Effector CD4-positive, alpha-beta T cell (primary cell): ENCODE measurements around the gene LMNA.

Source experiments
- DNase-seq: peaks from one replicate; pipeline ENCODE4 v3.0.0-alpha.2; 2020

Gene LMNA

DNA sequence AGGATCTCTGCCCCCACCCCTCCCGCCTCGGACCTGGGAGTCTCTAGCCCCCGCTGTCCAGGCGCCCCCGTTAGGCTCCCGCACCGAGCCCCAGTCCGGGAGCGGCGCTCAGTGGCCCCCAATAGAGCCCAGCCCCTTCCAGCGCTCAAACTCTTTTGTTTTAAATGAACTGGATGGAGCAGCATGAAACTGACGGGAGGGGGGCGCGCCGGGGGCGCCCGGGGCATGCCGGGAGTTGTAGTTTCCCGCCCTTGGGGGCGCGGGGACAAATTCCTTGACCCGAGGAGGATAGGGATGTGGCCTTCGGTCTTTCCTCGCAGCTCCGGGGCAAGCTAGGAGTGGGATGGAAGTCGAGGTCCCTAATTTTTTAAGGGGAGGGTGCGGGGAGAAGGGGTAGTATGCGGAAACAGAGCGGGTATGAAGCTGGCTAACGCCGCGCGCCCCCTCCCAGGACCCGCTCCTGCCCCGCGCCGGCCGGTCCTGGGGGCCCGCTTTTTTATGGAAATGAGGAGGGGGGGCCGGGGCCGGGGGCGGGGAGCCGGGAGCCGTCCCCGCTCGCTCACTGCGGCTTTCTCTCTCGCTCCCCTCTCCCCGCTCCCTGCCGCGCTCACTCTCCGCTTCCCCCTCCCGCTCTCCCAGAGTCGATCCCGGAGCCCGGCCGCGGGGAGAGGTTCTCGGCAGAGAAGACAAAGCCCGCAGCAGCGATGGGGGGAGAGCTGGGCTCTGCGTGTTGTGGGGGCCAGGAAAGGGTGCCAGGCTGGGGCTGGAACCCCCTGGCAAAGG, 32.0 kb upstream of the LMNA start, which contains the start of gene MEX3A:
Gene MEX3A (minus strand): TSS at position 157 of the 783 bp plus-strand sequence. CDS start 467 bp downstream, outside the sequence.
- DNase-seq: peak; percentile 54

DNA sequence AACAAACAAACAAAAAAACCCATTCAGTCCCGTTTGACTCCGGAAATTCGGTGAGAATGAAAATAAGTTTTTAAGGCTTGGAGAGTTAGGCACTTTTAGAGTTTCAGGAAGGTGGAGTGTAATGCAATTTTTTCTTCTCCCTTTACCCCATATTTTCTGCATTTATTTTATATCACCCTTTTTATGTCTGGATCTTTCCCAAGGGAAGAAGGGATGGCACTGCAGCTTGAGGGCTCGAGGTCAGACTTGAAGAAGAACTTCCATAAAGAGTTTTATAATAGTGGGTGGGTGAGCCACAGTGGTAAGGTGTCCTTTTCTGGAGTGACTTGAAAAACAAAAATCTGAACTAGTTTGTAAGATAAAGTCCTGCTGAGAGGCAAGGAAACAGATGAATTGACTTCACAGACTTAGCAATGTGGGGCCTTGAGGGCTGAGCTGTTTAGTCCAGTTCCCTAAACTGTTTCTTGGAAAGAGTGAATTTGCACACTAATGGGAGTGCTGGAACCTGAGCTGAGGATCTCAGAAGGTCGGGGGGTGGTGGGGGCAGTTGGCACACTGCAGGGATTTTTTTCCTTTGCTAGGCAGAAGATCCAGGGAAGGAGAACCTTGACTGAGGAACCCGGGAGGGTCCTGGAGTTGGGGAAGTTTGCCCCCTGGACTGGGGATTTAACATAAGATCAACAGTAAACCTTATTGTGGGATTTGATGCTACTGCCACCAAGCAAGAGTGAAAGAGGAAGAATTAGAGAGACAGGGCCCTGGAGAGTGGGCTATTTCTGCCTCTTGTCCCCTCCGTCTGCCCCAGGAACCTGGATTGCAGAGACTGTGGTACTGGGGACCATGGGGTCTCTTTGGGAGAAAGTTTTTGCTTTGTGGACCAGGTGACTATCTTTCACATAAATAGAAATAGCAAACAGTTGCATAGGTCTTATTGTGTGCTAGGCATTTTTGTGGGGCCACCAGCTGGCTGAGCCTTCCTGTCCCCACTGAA, 30.4 kb upstream of the LMNA start:
- DNase-seq: no peak

DNA sequence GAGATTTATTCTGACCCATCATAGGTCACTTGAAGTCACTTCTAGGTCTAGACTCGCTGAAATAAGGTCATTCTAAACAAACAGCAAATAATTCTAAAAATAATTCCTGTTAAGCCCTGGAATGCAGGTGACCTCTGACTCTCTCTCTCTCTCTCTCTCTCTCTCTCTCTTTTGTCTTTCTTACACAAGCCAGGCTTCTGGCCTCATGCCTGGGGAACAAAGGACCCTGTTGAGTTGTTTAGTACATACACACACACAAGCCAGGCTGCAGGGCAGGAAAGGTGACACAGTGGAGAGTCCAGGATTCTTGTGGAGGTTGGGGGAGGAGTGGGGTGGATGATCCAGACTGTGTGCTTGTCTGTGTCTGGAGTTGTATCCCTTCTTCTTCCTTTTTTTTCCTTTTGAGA, 28.3 kb upstream of the LMNA start:
- DNase-seq: no peak

DNA sequence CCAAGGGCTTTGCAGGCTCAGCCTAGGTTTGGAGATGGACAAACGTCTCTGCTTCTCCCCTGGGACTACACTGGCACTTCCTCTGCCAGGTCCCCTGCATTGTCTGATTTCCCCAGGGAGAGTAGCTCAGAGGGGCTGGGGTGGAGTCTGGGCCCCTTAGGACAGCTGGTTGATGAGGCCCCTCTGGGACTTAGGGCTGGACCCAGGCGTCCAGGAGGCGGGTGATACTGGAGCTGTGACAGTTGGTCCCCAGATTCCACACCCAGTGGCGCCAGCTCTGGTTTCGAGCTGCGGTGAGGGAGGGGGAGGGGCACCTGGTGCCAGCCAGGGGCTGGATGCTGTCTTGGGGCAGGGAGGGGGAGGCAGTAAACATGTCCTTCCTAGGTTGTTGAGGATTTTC, 24.8 kb upstream of the LMNA start:
- DNase-seq: no peak

DNA sequence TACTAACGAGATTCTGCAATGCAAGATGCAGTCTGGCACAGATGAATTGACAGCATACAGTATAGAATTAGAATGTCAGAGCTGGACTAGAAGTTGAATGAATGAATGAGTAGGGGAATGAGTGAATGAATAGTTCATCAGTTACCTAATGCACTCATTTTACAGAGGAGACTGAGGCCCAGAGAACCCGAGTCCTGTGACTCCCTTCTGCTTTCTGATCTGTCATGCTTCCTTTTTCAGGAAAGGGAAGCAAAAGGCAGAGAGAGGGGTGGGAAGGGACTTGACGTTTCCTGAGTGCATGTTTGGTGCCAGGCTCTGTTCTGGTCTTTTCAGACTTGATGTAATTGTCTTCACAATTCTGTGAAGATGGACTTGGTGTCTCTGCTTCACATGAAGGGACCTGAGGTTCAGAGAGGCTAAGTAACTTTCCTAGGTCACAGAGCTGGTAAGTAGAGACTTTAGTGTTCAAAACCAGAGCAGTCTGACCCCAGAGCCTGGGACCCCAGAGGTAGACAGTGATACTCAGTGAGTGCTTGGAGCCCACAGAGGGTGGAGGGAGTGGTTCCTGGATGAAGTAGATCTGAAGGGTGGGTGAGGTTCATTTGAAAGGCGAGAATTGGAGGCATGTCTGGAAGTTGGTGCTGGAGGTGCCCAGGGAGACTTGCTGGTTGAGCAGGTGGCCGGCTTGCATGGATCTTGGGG, 24.2 kb upstream of the LMNA start:
- DNase-seq: no peak

DNA sequence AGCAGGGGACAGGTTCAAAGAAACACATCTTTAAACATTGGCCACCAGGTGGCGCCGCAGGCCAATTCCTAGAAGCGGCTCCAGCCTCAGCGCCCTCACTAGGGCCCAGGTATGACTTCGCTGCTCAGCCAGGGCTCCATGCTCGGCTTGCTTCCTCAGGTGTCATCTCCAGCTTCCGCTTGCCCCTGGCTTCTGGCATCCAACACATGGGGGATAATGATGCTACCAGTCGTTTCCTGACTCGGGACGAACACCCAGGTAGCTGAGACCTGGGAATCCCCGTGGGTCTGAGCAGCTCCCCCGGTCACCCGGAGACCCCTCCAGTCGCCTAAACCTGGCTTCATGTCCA, 23.7 kb upstream of the LMNA start:
- peak; percentile 88 for DNase-seq

DNA sequence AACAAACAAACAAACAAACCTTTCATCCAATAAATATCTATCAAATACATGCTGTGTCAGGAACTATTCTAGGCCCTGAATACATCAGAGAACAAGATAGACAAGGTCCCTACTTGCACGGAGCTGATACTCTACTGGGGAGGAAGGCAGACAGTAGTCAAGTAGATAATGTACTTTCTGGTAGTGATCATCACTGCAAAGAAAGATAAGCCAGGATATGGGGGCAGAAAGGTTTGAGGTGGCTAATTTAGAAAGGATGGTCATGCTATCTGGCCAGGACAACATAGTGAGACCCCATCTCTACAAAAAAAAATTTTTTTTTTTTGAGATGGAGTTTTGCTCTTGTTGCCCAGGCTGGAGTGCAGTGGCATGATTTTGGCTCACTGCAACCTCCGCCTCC, 22.9 kb upstream of the LMNA start:
- no peak for DNase-seq

DNA sequence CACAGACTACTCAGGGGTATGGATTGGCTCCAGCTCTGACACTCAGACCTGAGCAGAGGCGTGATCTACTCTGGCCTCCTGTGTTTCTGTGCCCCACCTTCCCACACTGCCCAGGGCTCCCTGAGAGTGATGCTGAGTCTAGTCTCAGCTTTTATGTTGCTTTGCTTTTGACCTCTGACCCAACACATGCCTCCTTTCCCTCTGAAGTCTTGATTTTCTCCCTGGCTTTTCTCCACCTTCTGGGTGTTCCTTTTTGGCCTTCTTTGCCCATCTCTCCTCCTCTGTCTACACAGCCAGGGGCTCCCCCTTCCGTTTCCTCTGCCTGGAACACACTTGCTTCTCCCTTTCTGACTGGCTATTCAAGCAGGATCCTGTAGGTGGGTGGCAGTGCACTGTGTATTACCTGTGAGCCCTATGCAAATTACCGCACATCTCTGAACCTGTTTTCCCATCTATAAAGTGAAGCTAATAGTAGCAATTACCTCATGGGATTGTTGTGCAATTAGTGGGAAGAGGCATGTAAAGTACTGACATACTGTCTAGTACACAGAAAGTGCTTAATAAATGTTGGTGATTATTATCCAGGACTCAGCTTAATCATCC, 18.5 kb upstream of the LMNA start:
- DNase-seq: no peak

DNA sequence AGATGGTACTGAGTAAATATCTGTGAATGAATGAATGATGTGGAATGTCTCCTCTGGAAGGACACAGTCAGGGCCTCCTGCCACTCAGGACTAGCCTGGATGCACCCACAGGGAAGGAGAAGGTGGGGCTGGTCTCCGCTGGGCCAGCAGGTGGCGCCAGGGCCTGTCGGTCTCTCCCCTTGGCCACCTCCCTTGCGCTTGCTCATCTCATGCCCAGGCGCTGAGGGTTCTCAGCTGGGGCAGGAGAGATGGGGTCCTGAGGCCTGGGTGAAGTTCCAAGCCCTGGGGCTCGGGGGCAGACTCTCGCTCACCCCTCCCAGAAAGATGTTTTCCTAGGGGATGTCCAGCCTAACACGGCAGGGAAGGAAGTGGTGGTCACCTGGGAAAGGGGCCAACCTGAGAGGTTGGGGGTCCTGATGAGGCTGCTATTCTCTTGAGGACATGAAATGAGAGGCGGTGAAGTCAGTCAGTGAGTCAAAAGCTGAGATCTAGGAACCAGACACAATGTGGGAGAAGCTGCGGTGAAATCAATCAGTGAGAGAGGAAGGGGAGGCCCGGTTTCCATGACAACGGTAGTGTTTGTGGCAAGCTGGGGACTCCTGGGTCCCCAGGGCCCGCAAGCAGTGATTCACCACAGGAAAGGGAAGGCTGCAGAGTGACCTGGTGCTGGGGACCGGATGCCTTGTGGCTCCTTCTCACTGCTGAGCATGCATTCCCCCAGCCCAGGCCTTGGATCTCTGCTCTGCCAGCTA, 17.7 kb upstream of the LMNA start:
- DNase-seq: peak; percentile 86

DNA sequence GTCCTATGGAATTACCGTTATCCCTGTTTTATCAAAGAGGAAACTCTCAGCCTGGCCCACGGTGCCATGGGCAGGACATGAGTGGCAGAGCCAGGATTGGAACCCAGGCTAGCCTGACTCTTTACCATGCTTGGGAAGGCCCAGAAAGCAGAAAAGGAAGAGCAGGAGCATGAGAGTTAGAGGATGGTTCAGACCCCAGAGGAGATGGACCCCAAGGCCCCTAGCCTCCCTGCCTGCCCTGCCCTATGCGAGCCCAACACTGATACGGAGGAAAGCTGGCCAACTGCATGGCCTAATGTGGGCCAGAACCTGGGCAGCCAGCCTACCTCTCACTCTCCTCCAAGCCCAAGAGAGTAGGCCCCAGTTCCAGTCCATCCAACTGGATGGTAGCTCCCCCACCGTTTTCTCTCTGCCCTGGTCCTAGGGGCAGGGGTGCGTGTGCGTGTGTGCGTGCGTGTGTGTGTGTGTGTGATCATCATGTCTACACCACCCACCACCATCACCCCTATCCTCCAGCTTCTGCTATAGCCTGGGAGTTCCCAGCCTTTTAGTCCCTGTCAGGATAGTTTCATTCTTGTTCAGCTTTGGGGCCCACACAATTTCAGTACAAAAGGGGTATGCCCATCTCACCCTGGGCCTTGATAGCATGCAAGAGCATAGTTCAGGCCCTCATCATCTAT, 16.9 kb upstream of the LMNA start:
- no peak for DNase-seq

DNA sequence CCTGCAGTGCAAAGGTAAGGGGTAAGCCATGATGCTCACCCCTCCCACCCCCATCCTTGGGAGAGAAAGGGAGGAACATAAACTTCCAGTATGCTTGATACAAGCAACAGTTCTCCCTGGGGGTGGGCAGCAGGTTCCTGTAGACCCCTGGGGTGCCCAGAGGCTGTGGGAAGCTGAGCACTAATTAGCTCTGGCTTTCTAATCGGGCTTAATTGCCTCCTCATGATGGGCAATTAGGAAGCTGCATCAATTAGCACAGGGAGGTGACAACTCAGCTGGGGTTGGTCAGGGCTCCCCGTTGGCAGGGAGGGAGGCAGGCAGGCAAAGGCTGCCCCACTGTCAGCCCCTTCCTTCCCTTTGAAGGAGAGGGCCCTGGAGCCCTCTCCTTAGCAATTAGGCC, 15.7 kb upstream of the LMNA start:
- DNase-seq: no peak

DNA sequence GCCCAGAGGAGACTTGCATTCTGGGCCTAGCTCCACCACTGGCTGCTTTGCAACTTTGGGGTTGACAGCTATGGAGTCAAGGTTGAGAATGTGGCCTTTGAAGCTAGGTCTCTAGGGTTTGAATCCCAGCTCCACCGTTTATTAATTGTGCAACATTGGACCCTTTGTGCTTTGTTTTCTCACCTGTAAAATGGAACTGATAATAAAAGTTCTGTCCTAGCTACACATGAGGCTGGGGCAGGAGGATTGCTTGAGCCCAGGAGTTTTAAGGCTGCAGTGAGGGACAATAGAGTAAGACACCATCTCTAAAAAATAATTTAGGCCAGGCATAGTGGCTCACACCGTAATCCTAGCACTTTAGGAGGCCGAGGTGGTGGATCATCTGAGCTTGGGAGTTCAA, 15.2 kb upstream of the LMNA start:
- DNase-seq: no peak

DNA sequence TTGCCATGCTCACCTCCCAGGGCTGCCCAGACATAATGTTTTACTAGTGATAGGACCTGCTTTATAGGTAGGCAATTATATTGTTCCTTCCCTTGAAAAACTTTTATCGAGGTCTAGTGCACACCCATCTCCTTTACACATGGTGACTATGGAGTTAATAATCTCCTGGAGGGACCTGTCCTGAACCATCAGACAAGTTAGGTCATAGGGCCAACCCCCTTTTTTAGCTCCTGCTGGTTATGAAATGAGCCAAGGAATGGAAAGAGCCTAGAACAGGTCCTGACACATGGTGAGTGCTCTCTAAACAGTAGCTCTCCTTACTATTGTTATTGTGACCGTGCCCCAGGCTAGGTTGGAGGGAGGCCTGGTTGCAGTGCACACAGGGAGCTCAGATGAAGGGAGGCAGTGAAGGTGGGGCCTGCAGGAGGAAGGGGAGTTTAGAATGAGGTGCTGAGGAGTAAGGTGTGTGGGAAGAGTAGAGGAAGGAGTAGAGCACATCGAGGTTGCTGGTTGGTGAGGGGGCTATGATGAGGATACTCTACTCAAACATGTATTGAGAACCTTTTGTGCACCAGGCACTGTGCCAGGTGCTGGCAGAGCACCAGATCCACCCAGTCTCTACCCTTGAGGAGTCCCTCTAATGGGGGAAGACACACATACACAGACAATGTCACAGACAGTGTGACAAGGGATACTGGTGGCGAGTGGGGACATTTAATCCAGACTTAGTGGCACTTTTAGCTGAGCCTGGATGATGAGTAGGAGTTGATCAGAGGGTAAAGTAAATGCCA, 14.1 kb upstream of the LMNA start:
- DNase-seq: no peak

DNA sequence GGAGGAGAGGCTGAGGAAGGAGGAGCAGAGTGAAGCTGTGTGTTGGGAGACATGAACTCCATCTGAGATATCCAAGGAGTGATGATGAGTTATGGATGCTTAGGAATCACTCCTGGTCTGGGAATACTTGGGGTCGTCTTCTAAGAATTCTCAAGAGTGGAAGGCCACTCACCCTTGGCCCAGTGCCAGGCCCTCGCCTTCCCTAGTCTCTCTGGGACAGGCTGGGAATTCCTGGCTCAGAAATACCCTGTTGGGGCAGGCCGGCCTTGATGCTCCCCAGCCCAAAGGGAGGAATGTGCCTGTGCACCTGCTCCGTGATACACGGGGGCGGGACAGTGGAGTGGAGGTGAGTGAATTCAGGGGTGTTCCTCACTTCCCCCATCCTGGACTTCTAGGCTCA, 12.6 kb upstream of the LMNA start:
- no peak for DNase-seq

DNA sequence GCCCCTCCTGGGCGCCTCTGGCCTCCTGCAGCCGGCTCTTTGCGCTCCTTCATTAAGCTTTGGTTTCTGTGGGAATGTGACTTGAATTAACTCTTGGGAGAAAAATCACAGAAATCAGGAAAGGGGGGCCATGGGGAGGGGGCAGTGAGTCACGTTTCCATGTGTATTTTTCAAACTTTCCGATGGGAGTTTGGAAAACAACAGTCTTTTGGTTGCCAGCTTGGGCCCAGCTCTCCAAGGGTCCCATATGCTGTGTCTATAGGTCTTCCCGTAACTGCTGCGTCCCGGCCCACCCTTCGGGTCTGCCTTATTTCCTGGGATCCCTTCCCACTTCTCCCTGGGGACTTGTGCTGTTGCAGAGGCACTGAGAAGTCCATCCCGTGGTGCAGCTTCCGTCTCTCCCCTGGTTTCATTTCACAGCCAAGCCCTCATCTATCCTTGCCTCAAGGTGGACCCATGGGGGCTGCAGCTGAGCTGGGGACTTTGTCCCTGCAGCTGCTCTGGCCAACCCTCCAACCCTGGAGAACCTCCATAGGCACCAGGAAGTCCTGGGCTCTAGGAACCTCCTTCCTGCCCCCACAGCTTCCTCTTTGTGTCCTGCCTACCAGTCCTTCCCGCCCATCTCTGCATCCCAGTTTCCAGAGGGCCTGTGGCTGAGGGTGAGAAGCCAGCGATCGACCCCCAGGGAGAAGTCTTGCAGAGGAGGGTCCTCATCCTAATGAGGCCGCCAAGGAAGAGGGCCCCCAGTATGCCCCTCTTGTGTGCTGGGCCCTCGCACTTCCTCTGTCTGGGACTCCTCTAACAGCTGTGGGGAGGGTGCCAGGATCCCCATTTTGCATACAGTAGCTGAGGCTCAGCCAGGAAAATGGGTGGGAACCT, 11.6 kb upstream of the LMNA start:
- no peak for DNase-seq

DNA sequence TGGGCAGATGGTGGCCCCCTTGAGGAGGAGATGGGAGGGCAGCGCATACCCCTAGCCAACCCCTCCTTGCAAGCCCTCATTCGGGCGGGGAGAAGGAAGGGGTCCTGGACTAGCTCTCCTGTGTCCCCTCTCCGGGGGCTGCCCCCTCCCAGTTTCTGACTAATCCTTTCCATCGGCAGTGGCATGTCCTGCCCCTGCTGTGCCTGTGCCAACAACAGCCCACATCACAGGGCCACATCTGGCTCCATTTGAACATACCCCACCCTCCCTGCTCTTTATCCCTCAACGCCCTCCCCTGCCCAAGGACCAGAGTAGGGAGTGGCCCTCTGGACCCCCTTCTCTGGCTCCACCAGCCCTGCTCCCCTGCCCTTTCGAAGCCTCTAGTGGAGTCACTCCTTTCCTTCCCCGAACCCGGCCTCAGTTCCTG, 11.0 kb upstream of the LMNA start:
- peak; percentile 42 for DNase-seq

DNA sequence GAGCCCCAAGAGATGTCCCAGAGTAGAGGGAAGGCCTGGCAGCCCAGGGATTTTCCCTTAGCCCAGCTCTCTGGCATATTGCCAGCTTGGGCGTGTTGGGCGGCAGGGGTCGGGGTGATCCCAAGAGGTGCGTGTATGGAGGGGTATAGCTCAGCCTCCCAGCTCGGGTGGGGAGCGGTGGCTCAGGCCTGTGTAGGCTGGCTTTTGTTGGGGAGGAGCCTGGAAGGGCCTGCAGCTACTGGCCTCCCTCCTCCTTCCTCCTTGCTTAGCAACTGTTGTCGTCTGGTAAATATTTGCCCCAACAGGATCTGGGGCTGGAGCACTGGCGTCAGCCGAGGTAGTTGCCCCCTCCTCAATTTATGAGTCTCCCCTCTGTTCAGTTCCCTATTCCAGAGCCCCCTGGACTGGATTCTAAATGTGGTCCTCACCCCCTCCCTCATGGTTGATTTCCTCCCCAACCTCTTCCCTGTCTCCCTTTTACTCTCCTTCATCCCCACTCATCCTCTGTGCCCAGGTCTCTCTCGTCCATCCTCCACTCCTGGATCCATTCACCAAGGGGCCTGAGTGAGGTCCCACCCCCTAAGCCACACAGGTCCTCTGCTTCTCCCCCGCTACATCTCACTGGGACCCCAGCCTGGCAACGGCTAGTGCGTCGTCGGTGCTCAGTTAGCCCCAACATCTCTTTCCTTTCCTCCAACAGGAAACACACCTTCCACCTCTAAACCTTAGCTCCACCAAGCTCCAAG, 10.3 kb upstream of the LMNA start:
- peak; percentile 62 for DNase-seq
